A204.1 (cell line): Measurements from ENCODE around the gene PER3.

Experiments
- FAIRE-seq: peaks from 2 replicates; lab custom pipeline; 2012; peaks lifted over from hg19 to GRCh38; lab: Jason Lieb, UNC

PER3 gene

DNA sequence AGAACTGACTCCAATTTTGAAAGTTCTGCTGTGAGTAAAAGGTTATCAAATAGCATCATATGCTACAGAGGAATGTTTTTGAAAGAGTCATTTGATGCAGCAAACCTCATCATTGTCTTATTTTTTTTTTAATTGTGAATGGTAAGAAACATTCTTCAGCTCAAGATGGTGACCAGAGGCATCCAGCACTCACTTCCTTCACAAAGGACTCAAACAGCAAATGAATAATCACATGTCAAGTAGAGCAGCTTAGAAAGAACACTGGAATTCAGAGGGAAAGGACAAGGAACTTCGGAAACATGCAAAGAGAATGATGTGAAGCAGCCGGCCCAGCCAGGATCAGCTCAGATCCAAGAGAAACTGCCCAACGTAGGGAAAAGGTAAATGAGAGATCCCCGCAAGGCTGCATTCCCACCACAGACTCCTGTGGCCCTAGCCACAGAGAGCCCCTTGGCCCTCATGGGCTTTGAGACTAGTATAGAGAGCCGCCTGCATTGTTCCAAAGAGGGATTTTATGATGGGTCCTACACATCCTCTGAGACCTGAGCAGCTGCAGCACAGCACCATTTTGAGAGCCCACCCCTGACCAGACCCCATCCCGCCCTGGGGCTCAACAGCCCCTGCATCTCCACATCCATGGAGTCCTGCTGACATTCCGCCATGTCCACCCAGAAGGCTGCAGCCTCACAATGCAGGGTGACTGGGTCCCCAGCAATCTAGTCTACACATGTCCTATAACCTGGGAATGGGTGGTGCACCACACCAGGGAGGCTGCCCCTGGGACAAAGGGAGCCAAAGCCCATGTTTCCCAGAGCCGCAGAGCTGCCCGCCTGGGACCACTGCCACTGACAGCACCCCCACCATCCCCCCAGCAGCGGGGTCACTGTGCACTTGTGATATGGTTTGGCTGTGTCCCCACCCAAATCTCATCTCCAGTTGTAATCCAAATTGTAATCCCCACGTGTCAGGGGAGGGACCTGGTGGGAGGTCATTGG lies 90.0 kb downstream of the PER3 start:
- no peak for FAIRE-seq

DNA sequence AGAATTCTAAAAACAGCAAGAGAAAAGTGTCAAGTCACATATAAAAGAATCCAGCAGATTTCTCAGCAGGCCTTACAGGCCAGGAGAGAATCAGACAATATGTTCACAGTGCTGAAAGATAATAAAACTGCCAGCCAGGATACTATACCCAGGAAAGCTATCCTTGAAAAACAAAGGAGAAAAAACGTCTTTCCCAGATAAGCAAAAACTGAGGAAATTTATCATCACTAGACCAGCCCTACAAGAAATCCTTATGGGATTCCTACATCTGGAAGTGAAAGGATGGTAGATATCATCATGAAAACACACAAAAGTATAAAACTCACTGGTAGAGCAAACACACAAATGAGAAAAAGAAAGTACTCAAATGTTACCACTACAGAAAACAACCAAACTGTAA lies 93.9 kb downstream of the PER3 start:
- FAIRE-seq = no peak

DNA sequence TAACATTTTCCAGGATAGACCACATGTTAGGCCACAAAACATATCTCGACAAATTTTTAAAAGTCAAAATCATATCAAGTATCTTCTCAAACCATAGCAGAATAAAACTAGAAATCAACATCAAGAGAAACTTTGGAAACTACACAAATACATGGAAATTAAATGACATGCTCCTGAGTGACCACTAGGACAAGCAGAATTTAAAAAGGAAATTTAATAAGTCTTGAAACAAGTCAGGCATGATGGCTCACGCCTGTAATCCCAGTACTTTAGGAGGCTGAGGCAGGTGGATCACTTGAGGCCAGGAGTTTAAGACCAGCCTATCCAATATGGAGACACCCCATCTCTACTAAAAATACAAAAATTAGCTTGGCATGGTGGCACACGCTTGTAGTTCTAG lies 95.1 kb downstream of the PER3 start:
- FAIRE-seq = no peak

DNA sequence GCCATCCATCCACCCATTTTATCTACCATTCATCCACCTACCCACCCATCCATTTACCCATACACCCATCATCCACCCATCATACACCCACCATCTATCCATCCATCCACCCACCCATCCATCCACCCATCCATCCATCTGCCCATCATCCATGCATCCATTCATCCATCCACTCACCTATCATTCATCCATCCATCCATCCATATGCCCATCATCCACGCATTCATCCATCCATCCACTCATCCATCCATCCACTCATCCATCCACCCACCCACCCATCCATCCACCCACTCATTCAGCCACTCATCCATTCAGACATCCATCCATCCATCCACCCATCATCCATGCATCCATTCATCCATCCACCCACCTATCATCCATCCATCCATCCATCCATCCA lies 100.7 kb downstream of the PER3 start:
- no peak for FAIRE-seq

DNA sequence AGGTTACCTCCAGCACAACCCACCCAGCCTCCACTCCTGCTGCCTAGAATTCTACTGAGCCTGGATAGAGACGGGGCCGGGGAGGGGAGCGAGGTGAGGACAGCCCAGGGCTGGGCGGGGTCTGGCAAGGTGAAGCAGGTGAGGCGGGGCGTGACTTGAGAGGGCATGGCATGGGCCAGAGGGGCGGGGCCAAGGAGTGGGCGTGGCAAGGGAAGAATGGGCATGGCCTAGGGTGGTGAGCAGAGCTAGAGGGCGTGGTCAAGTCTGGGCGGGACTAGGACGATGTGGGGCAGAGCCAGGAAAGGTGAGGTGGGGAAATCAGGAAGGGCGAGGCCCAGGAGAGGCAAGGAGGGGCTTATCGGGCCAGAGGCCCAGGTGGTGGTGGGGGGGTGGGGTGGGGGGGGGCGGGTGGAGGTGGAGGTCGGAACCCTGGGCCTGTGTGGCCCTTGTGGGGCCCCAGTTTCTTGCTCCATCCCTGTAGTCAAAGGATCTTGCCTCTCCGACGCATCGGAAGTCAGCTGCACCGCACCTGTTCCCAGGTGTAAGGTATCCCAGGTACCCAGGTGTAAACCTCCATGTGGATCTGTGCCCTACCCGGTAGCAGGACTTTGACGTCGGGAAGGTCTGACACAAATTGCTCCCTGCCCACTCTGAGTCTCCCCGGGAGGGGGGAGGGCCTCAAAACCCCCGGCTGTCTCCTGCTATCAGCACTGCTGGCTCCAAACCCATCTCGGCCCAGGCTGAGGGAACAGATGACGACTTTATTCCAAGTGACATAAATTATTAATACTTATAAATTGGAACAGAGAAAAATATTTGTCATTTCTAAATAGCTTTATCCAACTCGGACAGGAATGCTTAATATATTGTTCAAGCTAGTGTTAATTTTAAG lies 101.7 kb downstream of the PER3 start:
- FAIRE-seq = no peak

DNA sequence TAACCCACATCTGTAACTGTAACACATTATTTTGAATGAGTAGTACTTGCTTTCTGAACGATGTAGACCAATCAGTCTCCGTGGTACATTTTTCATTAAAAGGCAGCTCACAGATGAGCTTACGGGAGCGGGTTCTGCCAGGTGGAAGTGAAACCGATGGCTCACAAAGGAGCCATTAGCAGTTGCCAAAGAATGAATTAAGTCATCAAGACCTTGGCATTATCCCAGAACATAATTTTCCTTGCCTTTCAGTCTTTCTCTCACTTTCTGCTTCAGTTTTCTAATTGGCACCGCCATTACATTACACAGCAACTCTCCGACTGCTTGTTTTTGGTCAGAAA lies 102.3 kb downstream of the PER3 start:
- no peak for FAIRE-seq

DNA sequence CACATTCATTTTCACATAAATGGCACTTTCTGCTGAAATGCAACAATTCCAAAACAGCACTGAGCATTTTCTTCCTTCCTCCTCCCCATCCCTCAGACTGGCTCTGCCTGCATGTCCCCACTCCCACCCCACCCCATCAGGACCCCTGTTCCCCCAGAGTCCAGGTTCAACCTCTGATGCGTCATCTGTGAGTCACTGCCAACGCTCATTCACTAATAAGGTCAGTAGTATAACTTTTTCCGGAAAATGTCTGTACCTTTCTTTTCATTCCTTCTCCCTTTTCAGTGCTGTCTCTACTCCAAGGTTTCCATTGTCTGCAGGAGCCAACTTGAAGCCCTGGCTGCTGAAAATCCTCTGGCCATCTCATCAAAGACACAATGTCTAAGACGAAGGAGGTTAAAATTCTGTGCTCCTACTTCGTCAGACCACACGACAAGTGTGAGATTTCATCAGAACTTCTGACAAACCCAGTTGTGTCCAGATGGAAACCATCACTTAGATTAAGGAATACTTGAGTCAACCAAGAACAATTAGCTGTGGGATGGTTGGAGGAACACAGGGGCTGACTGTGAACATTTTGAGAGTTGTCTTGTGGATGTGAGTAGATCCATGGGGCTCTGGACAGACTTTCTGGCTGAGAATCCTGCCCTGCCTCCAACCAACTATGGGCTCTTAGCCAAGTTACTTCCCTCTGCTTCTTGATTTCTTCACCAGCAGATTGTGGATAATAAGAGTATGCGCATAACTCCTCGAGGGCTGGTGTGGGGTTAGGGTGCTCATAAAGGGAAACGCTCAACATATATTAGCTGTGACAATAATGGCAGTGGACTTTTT lies 104.4 kb downstream of the PER3 start:
- FAIRE-seq = no peak

DNA sequence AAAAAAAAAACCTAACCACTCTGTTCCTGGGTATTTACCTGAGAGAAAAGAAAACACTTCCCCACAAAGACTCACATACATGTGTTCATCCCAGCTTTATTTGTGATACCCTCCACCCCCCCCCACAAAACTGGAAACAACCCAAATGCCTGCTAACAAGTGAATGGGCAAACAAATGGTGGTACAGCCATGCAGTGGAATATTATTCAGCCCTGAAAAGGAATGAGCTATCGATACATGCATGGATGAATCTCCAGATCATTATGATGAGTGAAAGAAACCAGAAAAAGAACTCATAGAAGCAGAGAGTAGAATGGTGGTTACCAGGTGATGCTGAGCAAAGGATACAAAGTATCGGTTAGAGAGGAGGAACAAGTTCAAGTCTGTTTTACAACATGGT lies 106.8 kb downstream of the PER3 start:
- no peak for FAIRE-seq

DNA sequence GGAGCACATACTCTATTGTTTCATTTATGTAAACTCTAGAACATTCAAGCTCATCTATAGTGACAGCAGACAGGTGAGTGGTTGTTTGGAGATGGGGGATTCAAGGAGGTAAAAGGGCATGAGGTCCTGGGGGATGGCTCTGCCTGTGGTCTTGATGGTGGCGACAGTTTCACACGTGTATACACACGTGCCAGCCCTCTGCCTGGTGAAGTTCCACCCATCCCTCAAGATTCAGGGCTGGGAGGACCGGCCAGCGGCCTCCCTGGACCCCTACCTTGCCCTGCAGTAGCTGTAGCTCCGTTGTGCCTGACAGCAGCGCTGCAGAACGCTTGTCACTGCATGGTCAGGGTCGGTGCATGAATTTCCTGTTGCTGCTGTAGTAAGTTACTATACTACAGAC lies 107.7 kb downstream of the PER3 start:
- no peak for FAIRE-seq

DNA sequence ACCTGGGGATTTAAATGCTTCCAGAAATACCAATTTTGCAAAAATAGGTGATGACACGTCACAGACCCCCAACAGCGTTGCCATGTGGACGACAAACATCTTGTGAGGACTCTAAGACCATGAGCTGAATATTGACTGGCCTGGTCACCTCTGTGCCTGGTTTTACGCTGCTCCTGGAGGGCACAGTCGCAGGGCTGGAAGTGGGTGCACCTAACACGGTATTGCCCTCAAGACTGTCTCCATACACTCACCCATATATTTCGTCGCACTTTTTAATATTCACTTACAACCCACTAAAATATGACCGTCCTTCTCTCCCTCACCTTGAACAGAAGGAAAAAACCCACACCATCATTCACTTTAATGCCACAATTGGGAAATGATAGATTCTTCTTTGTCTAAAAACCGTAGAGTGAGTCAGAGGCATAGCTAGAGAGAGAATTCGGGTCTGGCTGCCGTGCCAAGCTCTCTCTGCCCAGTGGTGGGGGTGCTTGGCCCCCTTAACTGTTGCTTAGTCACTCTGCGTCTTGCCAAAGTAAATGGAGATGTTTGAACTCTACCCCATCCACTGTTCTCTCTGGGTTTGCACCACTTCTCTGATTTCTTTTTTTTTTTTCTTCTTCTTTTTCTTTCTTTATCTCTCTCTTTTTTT lies 109.6 kb downstream of the PER3 start:
- FAIRE-seq = no peak
